GM18909 (cell line): ENCODE data around the gene PLCH2.

ENCODE experiments used
- ATAC-seq: cut with Tn5 transposase; IDR thresholded peaks from one replicate; pipeline ENCODE4 v1.9.1; 2021; ENCODE audit warnings: mild to moderate bottlenecking; ENCODE audit not compliant: unreplicated experiment, poor library complexity

PLCH2 gene, protein sequence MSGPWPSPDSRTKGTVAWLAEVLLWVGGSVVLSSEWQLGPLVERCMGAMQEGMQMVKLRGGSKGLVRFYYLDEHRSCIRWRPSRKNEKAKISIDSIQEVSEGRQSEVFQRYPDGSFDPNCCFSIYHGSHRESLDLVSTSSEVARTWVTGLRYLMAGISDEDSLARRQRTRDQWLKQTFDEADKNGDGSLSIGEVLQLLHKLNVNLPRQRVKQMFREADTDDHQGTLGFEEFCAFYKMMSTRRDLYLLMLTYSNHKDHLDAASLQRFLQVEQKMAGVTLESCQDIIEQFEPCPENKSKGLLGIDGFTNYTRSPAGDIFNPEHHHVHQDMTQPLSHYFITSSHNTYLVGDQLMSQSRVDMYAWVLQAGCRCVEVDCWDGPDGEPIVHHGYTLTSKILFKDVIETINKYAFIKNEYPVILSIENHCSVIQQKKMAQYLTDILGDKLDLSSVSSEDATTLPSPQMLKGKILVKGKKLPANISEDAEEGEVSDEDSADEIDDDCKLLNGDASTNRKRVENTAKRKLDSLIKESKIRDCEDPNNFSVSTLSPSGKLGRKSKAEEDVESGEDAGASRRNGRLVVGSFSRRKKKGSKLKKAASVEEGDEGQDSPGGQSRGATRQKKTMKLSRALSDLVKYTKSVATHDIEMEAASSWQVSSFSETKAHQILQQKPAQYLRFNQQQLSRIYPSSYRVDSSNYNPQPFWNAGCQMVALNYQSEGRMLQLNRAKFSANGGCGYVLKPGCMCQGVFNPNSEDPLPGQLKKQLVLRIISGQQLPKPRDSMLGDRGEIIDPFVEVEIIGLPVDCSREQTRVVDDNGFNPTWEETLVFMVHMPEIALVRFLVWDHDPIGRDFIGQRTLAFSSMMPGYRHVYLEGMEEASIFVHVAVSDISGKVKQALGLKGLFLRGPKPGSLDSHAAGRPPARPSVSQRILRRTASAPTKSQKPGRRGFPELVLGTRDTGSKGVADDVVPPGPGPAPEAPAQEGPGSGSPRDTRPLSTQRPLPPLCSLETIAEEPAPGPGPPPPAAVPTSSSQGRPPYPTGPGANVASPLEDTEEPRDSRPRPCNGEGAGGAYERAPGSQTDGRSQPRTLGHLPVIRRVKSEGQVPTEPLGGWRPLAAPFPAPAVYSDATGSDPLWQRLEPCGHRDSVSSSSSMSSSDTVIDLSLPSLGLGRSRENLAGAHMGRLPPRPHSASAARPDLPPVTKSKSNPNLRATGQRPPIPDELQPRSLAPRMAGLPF (N-terminal part only)

DNA sequence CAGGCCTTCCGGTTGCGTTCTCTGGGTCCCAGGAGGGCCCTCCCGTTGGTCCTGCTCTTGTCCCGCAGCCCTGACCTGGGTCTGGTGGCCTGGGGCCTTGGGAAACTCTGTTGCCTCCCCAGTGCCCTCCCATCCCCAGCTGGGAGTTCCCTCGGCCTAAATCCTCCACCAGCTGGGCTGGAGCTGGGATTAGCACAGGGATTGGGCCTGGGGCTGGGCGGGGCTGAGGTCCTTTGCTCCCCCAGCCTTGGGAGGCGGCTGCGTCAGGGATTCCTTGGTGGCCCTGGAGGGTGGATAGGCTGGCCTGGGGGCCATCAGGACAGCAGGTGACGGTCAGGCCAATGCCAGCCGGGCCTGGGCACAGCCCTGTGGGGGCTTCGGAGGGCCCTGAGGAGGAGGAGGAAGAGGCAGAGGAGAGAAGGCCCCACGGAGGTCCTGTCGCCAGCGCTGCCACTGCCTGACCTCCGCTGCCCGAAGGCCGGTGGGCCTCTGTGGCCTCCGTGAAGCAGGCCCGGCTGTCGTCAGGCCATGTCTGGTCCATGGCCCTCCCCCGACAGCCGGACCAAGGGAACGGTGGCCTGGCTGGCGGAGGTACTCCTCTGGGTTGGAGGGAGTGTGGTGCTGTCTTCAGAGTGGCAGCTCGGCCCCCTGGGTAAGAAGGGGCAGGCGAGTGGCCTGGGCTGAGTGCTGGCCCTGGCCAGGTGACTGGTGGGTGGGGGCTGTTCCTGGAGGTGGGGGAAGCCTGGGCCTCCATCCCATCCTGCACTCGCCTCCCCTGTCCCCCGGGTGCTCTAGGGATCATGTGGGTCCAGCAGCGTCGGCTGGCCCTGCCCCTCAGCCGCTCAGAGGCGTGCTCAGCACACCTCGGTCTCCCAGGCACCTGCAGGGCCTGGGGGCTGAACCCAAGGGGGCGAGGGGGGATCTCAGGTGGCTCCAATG is at the start of gene PLCH2:
Gene PLCH2 (plus strand): TSS at position 229 of the 939 bp plus-strand sequence. CDS start 300 bp downstream, at position 529.
- no peak for ATAC-seq

DNA sequence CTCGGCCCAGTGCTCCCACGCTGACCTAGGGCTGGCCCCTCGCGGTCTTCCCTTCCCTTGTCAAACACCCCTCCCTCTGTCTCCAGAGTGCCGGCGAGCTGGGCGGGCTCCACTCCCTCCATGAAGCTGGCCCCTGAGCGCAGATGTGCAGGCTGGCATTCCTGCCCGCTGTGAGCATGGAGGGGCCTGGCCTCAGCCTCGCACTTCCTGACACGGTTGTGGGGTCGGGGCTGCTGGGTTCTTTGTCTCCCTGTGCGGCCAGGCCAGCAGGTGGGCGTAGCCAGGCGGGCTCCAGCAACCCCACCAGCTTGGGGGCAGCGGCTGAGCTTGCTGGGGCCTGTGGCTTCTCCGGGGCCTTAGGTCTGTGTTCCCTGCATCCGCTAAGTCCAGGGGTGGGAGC is 49.5 kb upstream of the PLCH2 start:
- no peak for ATAC-seq

DNA sequence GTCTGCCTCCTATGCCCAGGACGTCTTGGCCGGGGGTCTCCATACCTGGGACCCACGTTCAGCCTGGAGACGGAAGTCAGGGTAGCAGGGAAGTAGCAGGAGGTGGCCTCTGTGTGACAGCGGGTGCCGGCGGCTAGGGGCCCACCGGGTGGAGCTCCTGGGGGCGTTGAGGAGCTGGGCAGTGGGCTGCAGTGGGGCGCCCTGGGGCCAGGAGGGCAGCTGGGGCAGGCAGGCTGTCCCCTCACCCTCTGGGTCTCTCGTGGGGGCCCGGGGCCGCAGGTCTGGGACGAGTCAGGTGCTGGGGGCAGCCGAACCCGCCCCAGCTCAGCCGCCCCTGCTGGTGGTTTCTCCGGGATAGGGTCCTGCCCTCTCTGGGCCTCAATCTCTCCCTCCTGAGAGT is 49.0 kb upstream of the PLCH2 start:
- no peak for ATAC-seq

DNA sequence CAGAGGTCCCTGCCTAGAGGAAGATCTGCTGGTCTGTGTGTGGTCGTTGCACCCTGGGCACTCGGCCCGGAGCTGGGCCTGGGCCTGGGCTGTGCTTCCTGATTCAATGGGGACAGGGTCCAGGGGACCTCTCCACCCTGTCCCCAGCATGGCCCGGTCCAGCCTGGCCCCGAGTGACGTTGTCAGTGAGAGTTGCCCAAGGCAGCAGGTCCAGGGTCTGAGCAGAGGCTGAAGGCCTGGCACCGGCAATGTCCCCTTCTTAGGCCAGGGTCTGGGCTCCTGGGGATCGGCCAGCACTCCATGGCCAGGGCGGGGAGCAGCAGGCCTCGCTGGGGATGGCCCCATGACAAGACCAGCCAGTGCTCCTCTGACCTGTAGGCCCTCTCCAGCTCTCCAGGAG is 48.1 kb upstream of the PLCH2 start:
- no peak for ATAC-seq

DNA sequence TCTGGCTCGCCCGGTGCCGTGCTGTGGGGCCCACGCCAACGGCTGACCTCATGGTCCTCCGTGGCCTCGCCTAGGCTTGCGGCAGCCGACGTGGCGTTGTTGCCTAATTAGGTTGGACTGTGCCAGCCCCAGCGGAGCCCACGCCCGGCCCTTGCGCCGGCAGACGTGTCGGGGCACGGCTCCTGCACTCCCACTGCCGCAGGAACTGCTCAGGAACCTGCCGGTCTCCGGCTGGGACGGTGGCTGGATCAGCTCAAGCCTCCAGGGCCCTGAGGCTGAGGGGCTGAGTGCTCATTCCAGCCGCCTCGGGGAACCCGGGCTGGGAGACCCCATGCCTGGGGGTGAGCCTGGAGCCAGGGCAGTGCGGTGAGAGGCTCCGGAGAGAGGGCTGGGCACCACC is 47.6 kb upstream of the PLCH2 start:
- ATAC-seq = no peak

DNA sequence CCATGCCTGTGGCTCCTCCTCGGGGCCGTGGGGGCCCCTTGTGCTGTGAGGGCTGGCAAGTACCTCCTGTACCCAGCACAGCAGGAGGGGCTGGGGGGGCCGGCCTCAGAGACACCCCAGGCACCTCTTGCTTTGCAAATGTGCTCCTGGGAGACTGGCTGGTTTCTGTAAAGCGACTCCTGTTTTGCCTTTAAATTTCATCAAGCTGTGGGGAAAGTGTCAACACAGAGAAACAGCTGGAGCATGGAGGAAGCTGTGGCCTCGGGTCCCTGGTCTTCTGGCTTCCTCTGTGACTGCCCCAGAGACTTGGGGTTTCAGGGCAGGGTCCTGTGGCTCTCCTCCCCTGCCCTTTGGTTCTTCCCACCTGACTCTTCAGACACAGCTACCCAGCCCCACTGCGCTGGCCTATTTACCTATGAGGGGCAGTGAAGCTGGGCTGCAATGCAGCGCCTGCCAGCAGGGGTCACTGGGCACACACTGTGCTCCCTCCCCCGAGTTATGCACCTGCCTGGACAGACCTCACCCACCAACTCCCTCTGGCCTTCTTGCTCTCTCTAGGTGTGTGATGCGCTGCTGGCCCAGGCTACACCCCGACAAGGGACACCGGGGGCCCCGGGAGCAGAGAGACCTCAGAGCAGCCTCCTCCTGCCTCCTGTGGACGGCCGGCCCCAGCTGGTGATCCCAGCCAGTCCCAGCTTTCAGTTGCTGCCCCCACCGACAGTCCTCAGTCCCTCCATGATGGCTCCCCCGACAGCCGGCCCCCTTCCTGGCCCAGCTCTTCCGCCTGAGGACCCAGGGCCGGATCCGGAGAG is 46.1 kb upstream of the PLCH2 start:
- no peak for ATAC-seq

DNA sequence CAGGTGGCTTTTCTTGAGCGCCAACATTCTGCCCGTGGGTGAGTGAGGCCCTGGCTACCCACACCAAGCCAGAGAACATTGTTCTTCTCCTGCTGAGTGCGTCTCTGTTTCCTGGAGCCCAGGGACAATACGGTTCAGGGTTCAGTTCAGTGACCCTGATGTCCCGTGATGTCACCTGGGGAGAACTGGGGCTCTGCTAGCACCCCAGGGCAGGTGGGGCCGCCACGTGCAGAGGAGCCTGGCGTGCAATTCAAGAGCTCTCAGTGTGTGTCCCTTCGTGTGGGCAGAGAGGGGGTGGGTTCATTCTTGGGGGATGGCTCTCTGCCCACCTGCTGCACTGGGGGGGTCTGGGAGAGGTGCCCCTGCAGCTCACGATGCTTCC is 45.5 kb upstream of the PLCH2 start:
- no peak for ATAC-seq

DNA sequence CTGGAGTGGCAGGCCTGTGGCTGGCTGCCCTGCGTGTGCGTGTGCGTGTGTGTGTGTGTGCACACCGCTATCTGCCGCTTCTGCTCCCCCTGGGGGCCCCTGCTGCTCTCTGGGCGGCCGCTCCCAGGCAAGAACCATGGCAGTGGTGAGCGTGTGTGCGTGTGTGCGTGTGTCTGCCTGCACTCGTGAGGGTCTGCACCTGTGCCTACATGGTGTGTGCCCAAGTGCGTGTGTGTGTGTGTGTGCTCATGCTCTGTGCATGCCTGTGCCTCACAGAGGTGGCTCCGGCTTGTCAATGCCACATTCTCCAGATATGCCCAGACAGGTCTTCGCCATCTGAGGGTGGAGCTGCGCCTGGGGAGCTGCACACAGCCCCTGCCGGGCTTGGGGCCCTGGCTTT is 45.0 kb upstream of the PLCH2 start:
- no peak for ATAC-seq

DNA sequence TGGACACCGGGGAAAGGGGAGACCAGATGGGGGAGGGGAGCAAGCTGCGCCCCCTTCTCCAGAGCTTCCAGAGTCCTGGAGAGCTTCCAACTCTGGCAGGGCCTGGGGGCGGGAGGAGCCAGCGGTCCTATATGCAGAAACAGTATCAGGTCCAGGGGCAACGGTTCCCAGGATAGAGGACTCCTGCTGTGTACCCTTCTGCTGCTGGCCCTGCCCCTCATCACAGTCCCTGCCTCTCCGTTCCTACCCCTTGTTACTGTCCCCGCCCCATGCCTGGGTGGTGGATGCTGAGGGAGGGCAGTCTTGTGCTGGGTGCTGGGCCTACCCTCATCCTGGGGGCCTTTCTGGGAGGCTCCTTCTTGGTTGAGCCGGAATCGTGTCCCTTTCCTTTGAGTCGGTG is 44.6 kb upstream of the PLCH2 start:
- ATAC-seq = no peak

DNA sequence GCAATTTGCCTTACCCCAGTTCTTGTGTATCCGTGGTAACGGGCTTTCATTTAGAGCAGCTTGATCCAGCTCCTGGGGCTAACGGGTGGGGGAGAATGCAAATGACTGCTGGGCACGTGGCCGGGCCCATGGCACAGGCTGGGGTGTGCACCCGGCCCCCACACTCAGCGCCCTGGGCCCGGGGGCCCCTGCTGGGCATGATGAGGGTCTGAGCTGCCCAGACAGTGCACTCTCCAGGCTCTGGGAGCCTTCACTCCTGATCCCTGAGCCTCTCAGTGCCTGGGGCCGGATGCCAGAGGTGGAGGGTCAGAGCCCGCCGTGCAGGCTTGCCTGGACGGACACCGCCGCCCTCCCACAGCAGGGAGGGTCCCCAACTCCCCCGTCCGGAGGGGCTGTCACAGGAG is 43.6 kb upstream of the PLCH2 start:
- ATAC-seq = no peak

DNA sequence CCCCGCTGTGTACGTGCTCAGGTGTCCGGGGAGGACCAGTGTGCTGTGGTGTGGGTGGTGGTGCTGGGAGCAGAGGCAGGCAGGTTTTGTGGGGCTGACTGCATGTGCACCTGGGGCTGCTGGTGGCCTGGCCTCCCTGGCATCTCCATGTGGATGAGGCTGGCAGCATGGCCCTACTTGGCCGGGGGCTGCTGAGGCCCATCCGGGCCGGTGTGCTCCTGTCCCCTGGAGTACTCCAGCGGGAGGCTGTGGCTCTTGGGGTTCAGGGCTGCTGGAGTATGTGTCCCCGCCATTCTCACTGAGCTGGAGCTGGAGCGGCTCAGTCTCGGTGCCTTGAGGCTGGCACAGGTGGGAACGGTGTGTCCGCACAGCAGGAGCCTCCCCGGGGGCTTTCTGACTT is 42.9 kb upstream of the PLCH2 start:
- no peak for ATAC-seq

DNA sequence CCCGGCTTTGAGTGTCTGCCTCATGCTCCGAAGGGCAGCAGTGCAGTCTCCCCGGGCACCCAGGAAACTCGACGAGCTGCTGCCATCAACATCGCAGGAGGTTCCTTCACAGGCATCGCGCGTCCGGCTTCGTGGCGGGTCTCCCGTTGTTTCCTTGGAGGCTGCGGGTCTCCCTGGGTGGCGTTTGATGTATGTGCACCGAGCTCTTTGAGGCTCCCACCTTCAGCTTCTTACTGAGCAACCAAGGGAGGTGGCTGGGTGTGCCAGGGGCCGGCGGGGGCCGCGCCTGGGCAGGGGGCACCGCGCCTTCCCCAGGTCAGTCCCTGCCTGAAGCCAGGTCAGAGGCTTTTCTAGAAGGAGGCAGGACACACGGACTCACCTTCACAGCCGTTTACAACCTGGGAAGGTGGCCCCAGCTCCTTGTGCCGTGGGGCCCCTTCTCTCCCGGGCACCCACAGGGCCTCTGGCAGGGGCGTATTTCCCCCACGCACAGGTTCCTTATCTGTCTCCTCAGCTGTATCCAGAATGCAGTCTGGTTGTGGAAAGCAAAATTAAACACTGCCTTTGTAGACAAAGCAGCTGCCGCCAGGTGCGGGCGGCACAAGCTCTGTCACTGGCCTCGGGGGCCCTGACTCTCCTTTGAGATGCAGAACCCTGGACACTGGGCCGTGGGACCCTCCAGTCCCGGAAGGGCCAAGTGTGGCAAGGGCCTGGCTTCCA is 42.0 kb upstream of the PLCH2 start:
- ATAC-seq = no peak

DNA sequence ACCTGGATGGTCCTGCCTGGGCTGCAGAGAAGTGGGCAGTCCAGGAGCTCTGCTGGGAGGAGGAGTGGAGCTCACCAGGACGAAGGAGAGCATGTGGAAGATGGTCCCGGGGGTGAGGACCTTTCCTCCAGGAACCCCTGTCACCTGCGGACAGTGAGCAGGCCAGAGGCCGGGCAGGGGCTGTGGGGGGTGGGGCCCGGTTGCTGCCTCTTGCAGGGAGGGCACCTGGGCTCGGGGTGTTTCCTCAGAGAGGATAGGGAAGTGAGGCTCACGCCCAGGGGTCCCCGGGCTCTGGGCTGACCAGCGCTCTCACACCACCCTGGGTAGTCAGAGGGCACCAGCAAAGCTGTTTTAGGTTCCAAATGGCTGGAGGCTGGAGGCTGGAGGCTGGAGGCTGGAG is 41.0 kb upstream of the PLCH2 start:
- no peak for ATAC-seq

DNA sequence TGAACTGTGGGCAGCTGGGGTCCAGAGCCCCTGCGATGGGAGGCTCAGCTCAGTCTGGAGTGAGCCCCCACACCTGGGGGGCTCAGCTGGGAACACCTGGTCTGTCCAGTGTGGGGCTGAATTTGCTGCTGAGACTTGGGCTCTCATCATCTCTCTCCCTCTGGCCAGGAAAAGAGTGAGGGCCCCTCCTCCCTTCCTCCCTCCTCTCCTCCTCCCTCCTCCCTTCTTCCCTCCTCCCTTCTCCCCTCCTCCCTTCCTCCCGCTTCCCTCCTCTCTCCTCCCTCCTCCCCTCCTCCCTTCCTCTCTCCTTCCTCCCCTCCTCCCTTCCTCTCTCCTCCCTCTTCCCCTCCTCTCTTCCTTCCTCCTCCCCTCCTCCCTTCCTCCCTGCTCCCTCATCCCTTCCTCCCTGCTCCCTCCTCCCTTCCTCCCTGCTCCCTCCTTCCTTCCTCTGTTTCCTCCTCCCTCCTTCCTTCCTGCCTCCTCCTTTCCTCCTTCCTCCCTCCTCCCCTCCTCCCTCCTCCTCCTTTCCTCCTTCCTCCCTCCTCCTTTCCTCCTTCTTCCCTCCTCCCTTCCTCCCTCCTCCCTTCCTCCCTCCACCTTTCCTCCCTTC is 40.2 kb upstream of the PLCH2 start:
- ATAC-seq = no peak

DNA sequence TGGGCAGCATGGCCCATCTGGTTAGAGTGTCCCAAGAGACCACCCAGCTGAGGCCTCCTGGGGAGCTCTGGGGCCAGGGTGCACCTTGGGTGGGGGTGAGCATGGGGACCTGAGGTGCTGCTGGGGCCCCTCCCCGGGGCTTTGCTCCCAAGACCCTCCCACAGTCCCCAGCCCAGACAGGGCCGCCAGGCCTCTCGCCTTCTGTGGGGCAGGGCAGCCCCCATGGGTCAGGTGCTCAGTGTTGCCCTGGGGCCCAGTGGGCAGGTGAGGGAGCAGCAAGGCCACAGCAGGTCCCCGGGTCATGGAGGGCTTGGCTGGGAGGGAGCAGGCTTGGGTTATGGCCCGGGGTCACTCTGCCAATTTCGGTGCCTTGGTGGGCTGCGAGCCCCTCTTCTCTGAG is 39.2 kb upstream of the PLCH2 start:
- no peak for ATAC-seq

DNA sequence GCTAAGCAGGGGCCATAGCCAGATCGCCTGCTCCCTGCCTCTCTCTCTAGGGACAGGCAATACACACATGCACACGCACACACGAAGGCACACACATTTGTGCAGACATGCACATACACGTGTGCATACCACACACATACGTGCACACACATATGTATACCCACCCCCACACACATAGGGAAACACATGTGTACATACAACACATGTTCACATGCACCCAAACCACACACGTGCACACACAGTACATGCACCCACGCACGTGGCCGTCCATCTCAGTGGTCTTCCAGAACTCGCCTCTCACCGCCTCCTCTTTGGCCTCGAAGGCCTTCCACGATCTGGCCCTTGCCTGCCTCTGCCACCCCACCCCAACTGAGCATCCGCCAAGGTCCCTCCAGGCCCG is 38.5 kb upstream of the PLCH2 start:
- ATAC-seq = no peak

DNA sequence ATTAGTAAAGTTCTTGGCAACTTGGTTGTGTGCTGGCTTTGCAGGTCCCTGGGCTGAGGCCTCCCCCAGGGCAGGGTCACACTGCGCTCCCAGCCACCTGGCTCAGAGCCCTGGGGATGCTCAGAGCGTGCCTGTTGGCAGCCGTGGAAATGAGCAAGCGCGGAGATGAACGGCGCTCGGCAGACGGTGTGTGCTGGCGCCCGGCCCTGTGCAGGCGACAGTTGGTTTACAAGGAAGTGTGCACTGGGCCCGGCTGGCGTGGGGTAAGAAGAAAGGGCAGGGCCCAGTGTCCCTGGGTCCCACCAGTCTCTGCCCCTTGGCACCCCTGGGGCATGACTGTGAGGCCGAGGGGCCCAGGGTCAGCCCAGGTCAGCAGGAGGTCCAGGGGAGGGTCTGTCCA is 38.1 kb upstream of the PLCH2 start:
- ATAC-seq = no peak

DNA sequence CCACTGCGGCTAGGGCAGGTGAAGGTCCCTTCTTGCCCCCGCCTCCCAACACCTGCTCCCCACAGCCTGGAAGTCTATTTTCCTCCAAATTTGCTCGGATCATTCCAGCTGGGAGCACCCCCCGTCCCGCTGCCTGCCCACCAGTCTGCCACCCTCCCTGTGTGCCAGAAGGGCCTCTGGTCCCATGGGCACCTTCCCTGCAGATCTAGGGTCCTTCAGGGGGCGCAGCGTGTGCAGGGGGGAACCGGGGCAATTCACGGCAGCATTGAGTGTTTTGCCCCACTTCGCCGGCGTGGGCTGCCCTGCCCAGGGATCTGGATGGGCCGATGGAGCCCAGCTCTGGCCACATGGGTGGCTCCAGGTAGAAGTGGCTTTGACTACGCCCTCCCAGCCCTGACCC is 37.4 kb upstream of the PLCH2 start:
- no peak for ATAC-seq
